HG02763 (cell line): ENCODE data around the gene PRKCG.
"Not testable (repeated sequence)": the region's sequence is repeated elsewhere in the genome, so short reads cannot be mapped to it uniquely, and the experiment has no call there.

Experiments used
- ATAC-seq: cut with Tn5 transposase; IDR thresholded peaks from one replicate; pipeline ENCODE4 v1.9.1; 2021; ENCODE audit warnings: mild to moderate bottlenecking, moderate library complexity; ENCODE audit not compliant: unreplicated experiment

The PRKCG gene

DNA sequence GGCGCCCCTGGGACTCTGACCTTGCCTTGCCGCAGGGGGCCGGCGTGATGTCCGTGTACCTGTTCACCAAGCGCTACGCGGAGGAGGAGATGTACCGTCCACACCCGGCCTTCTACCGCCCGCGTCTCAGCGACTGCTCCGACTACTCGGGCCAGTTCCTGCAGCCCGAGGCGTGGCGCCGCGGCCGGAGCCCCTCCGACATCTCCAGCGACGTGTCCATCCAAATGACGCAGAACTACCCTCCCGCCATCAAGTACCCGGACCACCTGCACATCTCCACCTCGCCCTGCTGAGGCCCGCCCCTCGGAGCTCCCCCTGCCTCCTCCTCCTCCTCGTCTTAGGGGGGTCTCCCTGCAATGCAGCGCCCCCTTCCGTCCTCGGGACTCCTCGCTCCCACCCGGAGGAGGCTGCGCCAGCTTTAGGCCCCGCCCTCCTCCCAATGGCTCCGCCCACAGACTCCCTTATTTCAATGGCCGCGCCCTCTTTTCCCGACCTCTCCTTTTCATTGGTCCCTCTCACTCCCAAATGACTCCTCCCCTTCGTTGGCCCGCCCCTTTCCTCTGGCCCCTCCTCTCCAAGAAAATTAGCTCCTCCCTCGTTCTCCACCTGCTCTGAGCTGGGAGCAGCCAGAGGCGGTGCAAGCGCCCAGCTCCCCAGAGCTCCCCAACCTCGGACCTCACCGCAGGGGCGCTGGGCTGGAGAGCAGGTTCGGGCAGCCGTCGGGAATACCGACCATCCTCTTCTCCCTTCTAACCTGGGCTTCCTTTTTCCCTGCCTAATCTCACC, 60.2 kb downstream of the PRKCG start:
- no peak for ATAC-seq

DNA sequence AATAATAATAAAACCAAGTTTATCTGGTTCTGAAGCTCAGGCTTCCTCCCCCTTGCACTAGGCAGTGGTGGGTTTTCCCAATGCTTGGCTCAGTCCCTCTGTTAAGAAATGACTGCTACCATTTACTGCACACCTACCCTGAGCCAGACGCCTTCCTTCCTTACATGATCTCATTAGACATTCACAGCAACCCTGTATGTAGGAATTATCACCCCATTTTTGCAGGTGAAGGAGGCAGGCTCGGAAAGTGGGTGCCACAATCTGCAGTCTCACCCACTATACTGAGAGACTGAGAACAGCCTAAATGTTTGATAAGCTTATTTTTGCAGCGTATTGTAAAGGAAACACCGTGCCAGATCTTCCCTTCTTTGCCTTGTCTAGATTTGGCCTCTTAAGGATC, 62.4 kb downstream of the PRKCG start:
- ATAC-seq: no peak

DNA sequence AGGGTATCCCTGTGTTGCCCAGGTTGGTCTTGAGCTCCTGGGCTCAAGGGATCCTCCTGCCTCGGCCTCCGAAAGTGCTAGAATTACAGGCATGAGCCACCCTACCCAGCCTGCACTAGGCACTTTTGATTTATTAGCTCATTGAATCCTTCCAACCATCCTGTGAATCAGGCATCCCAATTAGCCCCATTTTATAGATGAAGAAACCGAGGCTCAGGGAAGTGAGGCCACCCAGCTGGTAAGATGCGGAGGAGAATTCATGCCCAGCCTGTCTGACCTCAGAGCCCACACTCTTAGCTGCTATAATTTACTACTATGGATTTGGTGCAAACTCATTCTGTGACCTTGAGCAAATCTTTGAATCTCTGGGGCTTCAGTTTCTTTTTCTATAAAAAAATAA, 62.9 kb downstream of the PRKCG start:
- no peak for ATAC-seq

DNA sequence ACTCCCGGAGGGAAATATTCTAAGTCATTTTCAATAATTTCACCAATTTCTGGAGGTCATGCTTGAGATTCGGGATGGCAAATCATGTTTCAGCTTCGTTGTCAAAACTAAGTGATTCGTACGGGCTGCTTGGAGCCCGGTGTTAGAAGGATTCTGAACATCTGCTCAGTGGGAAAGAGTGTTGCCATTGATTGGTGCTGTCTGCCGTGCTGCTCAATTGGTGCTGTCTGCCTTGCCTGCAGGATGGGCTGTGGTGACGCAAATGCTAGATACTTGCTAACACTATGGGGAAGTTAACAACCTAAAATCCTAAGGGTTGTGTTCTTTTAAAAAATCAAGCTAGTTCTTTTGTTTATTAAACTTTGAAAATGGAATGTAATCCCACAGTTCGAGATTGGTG, 63.4 kb downstream of the PRKCG start:
- ATAC-seq: no peak

DNA sequence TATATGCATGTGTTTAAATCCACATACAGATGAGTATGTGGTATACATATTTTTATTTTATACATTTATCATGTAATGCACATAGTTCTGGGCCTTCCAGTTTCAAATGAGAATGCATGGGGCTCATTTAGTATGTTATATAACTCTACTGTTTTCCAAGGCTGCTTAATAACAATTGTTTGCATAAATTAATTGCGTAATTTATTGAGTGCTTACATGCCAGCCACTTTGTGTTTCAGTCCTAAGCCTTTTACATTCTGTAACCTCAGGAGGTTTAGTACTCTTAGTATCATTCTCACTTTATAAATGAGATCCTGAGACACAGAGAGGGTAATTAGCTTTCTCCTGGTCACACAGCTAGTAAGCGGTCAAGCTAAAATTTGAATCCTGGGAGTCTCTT, 64.0 kb downstream of the PRKCG start:
- ATAC-seq: no peak

DNA sequence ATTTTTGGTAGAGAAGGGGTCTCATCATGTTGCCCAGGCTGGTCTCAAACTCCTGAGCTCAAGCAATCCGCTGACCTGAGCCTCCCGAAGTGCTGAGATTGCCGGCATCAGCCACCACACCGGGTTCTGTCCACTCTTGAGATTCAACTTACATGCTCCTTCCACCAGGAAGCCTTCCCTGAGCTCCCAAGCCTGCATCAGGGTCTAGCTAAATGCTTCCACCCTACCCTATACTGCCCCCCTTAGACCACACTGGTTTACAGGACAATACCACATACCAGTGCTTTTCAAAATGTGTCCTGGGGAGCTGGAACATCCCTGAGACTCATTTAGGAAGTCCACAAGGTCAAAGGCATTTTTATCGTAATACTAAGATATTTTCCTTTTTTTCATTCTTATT, 65.6 kb downstream of the PRKCG start:
- no peak for ATAC-seq

DNA sequence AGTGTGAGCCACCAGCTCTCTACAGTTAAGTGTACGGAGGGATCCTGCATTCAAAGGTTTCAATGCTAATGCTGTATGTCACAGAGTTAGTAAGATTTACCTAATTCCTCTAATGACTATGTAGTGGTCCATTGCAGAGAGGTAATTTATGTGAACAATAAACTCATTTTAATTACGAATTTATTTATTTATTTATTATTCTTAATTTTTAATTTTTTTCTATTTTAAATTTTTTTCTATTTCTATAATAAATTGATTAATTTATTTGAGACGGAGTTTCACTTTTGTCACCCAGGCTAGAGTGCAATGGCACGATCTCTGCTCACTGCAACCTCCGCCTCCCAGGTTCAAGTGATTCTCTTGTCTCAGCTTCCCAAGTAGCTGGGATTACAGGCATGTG, 66.6 kb downstream of the PRKCG start:
- ATAC-seq: not testable (repeated sequence)

DNA sequence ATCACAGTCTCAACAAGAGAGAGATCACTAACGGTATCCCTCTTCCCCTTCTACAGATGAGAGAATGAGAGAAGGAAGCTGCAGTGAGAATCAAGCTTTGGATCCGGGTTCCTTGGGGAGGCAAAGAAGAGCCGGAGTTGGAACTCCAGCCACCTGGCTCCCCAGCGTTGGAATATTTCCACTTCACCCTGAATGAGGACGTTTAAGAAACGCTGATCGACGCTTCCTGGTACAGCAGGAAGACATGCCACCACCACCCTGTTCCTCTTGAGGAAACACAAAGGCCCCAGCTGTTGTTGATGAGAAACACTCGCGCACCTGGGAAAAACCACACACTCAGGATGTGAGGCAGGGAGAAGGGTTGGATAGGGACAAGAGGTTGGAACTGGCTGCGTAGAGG, 69.4 kb downstream of the PRKCG start:
- no peak for ATAC-seq

DNA sequence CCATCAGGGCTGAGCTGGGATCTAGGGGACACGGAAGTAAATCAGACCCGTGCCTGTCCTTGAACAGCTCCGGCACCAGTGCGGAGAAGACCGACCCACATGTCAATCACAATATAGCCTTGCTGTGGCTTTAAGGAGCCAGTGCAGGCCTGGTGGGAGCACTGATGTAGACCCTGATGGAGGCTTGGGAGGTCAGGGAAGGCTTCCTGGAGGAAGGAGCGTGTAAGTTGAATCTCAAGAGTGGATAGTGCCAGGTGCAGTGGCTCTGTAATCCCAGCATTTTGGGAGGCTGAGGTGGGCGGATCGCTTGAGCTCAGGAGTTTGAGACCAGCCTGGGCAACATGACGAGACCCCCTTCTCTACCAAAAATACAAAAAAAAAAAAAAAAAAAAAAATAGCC, 70.0 kb downstream of the PRKCG start:
- no peak for ATAC-seq

DNA sequence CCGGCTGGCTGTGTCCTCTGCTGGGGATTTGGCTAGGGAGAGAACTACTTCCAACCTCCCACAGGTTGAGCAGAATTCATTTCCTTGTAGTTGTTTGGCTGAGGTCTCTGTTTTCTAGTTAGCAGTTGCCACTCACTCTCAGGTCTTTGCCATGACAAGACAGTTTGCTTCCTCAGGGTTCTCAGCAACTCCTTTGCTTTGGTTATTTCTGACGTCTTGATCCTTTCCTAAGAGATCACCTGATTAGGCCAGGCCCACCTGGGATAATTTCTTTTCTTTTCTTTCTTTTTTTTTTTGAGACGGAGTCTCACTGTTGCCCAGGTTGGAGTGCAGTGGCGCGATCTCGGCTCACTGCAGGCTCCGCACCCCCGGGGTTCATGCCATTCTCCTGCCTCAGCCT, 71.4 kb downstream of the PRKCG start:
- no peak for ATAC-seq
